ENCODE measurements around the gene TPM1.

- TF ChIP-seq CTCF (IDR thresholded peaks at IDR 0.05) (no peak), POLR2AphosphoS5 (IDR thresholded peaks at IDR 0.05) (no peak), POLR2A (IDR thresholded peaks at IDR 0.05) (no peak)
These were observed 15.2 kb downstream of the TPM1 start for GRCh38 chr15:63057468-63058345.

All from prostate gland (tissue), 2 donors.